AG04450 (cell line): ENCODE results near the gene ATP8A2. TPM values are rescaled to one million over a fixed set of nuclear protein-coding genes. Genes with fewer than 3 reads are reported as not detected.
"Not testable (repeated sequence)": the region's sequence is repeated elsewhere in the genome, so short reads cannot be mapped to it uniquely, and the experiment has no call there.

Experiments
- CTCF ChIA-PET: fragments of 300-600, 350-600 bp; formaldehyde crosslinking; extraction: SDS; loops from one replicate; lab custom pipeline; 2022; ENCODE audit warnings: antibody characterized with exemption, inconsistent platforms; lab: Charles Lee
- POLR2A ChIA-PET: fragments of 350-600 bp; formaldehyde crosslinking; extraction: SDS; loops from one replicate; lab custom pipeline; 2021; ENCODE audit warnings: antibody characterized with exemption, inconsistent platforms; lab: Yijun Ruan, JAX
- DNase-seq: peaks from one replicate; pipeline ENCODE4 v3.0.0-alpha.2; 2011; ENCODE audit warnings: low read depth, low spot score
- H3K27ac ChIP-seq: one replicate; pipeline ENCODE4 v1.5.1; 2012; ENCODE audit warnings: low read depth, low read length, control low read depth
- H3K27me3 ChIP-seq: one replicate; pipeline ENCODE4 v1.6.0; 2012; ENCODE audit warnings: low read length; ENCODE audit not compliant: control insufficient read depth, insufficient read depth
- H3K4me3 ChIP-seq: 2 replicates; pipeline ENCODE4 v1.5.1; 2011; ENCODE audit warnings: mild to moderate bottlenecking, low read depth, low read length, control low read depth
- H3K9me3 ChIP-seq: 2 replicates; pipeline ENCODE4 v1.5.1; 2012; ENCODE audit warnings: low read length; ENCODE audit not compliant: control insufficient read depth, insufficient read depth
- polyA plus RNA-seq: library from polyadenylated mRNA; depleted of rRNA; stranded (reverse); fragments of >200 nt; gene quantifications from 2 replicates; pipeline ENCODE4 v1.2.3, GENCODE V29; 2011
- TF ChIP-seq, protein P1 (sequence below): IDR thresholded peaks from 2 replicates; pipeline ENCODE4 v1.5.1; 2011; ENCODE audit warnings: low read depth, low read length, control low read depth, inconsistent platforms

ATP8A2 gene
- polyA plus RNA-seq, 1 experiment = 0.19 TPM

DNA sequence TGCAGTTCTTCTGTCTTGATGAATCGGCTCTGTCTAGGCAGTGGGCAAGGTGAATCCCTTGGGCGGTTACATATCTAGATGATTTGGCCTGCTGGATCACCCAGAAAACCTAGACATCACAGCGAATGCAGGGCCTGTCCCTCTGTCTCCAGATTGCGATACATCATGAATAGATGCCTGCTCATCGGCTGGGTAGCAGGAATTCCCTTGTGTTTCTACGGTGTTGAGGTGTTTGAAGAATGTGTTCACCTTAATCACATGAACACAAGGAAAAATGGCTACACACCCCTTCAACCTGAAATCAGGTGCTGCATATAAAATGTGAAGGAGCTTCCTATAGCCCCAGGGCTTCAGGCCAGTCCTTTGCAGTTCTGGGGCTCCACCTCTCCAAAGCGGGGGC, 398.8 kb downstream of the ATP8A2 start:
- POLR2A ChIA-PET = no interaction called here
- Histone ChIP-seq H3K9me3 (no peaks in the 10 kb centered on the region), H3K4me3 (no peak overlapping the region), H3K27ac (no peak overlapping the region), H3K27me3 (no peaks in the 10 kb centered on the region)
- CTCF ChIA-PET = no interaction called here
- DNase-seq = no peak
- TF ChIP-seq, protein P1, sequence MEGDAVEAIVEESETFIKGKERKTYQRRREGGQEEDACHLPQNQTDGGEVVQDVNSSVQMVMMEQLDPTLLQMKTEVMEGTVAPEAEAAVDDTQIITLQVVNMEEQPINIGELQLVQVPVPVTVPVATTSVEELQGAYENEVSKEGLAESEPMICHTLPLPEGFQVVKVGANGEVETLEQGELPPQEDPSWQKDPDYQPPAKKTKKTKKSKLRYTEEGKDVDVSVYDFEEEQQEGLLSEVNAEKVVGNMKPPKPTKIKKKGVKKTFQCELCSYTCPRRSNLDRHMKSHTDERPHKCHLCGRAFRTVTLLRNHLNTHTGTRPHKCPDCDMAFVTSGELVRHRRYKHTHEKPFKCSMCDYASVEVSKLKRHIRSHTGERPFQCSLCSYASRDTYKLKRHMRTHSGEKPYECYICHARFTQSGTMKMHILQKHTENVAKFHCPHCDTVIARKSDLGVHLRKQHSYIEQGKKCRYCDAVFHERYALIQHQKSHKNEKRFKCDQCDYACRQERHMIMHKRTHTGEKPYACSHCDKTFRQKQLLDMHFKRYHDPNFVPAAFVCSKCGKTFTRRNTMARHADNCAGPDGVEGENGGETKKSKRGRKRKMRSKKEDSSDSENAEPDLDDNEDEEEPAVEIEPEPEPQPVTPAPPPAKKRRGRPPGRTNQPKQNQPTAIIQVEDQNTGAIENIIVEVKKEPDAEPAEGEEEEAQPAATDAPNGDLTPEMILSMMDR = no peak

DNA sequence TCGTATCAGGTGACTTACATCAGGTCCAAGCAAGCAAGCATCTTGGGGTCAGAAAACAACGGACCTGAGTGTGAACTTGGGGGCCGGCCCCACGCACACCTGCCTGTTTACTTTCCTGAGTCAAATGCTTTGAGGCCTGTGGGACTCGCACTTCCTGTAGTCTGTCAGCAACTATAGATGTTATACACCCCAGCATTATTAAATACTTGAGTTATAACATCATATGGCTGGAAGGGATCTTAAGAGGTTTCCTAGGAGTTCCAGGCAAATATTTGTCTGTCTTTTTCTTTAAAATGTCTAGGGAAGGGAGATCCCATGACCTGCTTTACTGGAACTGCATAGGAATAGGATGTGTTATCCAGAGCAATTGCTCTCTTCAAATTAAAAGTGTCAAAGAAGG, 399.4 kb downstream of the ATP8A2 start:
- CTCF ChIA-PET = no interaction called here

DNA sequence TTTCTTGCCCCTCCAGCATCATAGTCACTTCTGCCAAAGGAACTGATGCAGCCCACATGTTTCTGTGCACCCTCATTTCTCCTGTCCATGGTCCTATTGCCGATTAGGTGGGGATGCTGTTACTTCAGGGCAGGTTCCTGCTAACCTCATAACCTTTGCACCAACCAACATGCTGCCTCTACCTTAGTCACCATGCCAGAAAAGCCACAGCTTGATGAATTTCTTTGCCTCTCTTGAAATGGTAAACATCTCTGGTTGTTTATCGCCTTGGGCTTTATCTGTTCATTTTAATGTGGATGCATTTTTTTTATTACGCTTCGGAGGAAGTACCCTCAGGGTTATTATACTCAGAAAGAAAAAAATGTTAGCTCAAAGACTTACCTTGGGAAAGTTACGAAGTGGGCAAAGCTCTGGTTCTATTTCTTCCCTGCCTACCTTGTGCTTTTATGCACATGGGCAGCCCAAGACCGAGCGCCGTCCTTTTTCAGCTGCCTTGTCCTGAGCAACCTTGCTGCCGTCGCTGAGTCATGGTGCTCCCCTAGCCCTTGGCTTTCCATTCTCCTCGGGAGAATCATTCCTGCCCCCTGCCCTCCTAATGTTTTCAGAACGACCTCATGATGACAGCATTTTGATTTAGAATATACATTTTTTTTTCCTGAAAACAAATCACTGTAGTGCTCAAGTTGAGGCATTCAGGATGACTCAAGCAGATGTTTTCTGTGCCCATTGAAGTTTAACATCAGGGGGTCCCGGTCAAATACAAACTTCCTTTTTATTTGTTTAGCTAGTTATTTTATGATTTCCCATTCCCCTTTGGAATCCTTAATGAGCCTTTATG, 400.1 kb downstream of the ATP8A2 start:
- POLR2A ChIA-PET = no interaction called here
- CTCF ChIA-PET = no interaction called here

More for the DNA sequence above, 399.4 kb downstream of the ATP8A2 start:
- no peak for DNase-seq
- TF ChIP-seq, protein P1 = no peak
- H3K27ac ChIP-seq = no peak overlapping the region
- no peaks in the 10 kb centered on the region for H3K27me3 ChIP-seq
- no peak overlapping the region for H3K4me3 ChIP-seq
- POLR2A ChIA-PET = no interaction called here
- H3K9me3 ChIP-seq = no peaks in the 10 kb centered on the region

DNA sequence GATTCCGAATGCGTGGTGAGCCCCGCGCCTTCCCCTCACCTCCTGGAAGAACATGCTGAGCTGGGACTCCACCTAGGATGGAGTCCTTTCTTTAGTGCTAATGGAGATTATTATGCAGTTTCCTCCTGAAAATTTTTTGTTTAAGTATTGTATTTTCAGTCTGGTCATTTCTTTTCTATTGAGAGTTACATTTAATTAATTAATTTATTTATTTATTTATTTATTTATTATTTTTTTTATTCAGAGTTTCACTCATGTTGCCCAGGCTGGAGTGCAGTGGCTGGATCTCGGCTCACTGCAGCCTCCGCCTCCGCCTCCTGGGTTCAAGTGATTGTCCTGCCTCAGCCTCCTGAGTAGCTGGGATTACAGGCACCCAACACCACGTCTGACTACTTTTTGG, 400.8 kb downstream of the ATP8A2 start:
- H3K27ac ChIP-seq, POLR2A ChIA-PET, H3K4me3 ChIP-seq, H3K27me3 ChIP-seq, H3K9me3 ChIP-seq, DNase-seq, CTCF ChIA-PET: not testable (repeated sequence)

More for the DNA sequence above, 400.1 kb downstream of the ATP8A2 start:
- DNase-seq = no peak
- no peak overlapping the region for H3K27ac ChIP-seq
- no peaks in the 10 kb centered on the region for H3K9me3 ChIP-seq
- TF ChIP-seq, protein P1 = no peak
- no peaks in the 10 kb centered on the region for H3K27me3 ChIP-seq
- H3K4me3 ChIP-seq = no peak overlapping the region

DNA sequence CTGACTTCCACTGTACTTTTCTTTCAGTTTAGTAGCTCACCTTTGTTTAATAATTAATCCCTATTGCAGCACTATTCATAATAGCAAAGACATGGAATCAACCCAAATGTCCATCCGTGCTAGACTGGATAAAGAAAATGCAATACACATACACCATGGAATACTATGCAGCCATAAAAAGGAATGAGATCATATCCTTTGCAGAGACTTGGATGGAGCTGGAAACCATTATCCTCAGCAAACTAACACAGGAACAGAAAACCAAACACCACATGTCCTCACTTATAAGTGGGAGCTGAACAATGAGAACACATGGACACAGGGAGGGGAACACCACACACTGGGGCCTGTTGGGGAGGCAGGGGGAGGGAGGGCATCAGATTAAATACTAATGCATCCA, 402.3 kb downstream of the ATP8A2 start:
- H3K27me3 ChIP-seq, CTCF ChIA-PET, H3K4me3 ChIP-seq, H3K27ac ChIP-seq, POLR2A ChIA-PET, H3K9me3 ChIP-seq, DNase-seq: not testable (repeated sequence)

DNA sequence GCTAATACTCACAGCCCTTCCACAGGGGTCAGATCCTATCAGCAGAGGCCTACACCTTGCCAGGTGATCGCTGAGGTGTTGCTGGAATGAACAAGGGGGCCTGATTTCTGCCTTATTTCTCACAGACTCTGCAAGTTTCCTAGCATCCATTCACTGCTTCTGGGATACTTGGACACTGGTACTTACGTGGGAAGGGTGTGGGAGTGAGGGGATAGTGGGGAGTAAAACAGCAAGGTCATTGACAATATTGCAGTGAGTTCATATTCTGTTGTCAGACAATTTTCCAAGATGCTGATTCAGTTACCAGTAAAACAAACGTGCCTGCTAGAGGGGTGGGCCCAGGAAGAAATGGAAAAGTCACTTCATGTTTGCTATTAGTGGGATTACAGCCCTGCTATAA, 403.5 kb downstream of the ATP8A2 start:
- Histone ChIP-seq H3K27me3 (no peaks in the 10 kb centered on the region), H3K27ac (no peak overlapping the region), H3K4me3 (no peak overlapping the region), H3K9me3 (no peaks in the 10 kb centered on the region)
- TF ChIP-seq, protein P1 = no peak
- POLR2A ChIA-PET = no interaction called here
- no peak for DNase-seq
- CTCF ChIA-PET = no interaction called here
